GM19328 (cell line): Measurements from ENCODE around the gene DAAM1.
A peak's percentile ranks its signal among the peaks of the same experiment; 100 is the strongest.

Experiments used
- ATAC-seq: cut with Tn5 transposase; IDR thresholded peaks from one replicate; pipeline ENCODE4 v1.9.1; 2021; ENCODE audit warnings: mild to moderate bottlenecking, moderate library complexity; ENCODE audit not compliant: unreplicated experiment

The DAAM1 gene

GRCh38 chr14:59336098-59336497 lies 147.6 kb downstream of the DAAM1 start:
- ATAC-seq = no peak

- no peak for ATAC-seq
Observed at GRCh38 chr14:59336706-59337105, 148.2 kb downstream of the DAAM1 start.

DNA sequence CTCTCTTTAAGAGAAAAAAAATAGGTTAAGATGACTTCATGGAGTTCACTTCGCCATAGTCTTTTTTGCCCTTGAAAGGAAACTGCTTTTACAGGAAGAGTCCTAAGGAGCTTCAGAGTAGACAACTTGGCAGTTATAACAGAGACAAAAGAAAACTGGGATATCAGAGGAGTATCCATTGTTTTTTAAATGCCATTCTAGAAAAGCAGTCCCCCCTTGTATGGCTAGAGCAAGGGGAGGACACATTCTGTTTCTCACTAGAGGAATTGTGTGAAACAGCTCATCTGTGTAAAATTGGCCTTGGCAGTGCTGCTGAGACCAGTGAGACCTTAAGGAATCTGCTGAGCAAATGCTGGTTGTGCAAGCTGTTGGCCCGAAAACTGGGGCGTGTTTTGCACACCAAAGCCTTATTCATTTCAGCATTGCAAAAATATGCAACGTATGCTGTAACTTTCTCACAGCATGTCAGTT lies 148.7 kb downstream of the DAAM1 start:
- no peak for ATAC-seq

- ATAC-seq = no peak
Observed at GRCh38 chr14:59338761-59339160, 150.3 kb downstream of the DAAM1 start.

- no peak for ATAC-seq
Observed at GRCh38 chr14:59339524-59340330, 151.3 kb downstream of the DAAM1 start.

GRCh38 chr14:59341858-59342477 lies 153.5 kb downstream of the DAAM1 start:
- ATAC-seq = no peak

- ATAC-seq = no peak
Observed at GRCh38 chr14:59342516-59343484, 154.3 kb downstream of the DAAM1 start.

DNA sequence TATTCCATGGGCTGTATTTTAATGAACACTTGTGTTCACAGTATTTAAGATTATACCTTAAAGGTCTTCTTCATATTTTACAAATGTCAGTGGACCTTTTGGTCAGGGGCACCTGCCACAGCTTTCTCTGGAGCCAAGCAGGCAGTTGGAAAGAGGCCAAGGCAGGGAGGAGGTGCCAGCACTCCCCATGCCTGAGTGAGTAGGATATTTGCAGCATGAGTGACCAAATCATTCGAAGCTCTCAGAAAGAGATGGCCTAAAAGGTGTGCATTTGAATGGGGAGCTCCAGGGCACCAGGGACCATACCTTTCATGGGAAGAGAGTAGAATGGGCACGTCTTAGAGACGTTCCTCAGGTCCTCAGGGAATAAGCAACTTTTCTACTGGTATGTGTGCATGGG lies 155.1 kb downstream of the DAAM1 start:
- ATAC-seq = no peak

- ATAC-seq = no peak
Observed at GRCh38 chr14:59344016-59344415, 155.5 kb downstream of the DAAM1 start.

GRCh38 chr14:59344691-59345455 lies 156.4 kb downstream of the DAAM1 start:
- no peak for ATAC-seq

DNA sequence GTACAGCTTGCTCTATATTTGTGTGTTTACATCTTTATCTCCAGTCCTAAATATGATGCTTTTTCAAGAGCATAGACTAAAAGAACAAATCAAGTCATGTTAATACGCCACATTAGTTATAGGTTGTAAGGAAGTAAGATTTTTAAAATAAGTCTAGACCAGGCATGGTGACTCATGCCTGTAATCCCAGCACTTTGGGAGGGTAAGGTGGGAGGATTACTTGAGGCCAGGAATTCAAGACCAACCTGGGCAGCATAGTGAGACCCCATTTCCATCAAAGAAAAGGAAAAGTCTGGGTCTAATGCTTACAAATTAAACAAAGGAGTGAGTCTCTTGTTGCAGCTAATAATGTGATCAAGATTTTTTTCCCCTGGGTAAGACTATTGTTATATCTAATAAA lies 157.9 kb downstream of the DAAM1 start:
- ATAC-seq = no peak

- no peak for ATAC-seq
Observed at GRCh38 chr14:59346796-59347510, 158.5 kb downstream of the DAAM1 start.

DNA sequence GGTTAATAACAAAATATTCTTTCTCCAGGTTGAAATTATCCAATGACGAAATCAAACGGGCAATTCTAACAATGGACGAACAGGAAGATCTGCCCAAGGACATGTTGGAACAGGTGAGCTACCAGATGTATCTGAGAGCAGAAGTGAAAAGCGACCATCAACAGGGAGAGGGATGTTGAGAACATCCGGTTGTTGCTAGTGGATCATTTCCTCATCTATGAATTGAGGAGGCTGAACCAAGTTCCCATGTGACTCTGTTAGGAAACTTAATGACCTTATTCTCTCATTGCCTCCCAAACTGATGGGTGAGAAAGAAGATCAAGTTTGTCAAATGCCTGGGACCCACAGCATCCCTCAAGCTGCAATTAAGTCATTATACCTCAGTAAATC lies 159.0 kb downstream of the DAAM1 start:
- ATAC-seq = no peak

DNA sequence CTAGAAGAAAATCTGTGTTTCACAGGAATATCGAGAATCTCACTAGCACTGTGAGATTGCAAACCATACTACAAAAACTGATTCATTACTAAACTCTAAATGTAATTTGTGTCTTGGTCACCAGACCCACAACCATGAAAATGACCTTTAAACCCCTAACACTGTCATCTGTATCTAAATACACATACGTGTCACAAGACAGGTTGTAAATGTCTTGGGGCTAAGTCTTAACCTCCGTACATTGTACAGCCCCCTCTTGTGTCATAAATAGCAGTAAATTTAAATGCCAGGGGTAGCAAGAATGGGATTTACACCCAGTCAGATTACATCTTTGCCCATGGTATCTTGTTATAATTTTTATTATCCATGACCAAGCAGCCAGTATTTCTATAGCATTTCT lies 159.4 kb downstream of the DAAM1 start:
- ATAC-seq = no peak

GRCh38 chr14:59349258-59349701 lies 160.8 kb downstream of the DAAM1 start:
- ATAC-seq = no peak

DNA sequence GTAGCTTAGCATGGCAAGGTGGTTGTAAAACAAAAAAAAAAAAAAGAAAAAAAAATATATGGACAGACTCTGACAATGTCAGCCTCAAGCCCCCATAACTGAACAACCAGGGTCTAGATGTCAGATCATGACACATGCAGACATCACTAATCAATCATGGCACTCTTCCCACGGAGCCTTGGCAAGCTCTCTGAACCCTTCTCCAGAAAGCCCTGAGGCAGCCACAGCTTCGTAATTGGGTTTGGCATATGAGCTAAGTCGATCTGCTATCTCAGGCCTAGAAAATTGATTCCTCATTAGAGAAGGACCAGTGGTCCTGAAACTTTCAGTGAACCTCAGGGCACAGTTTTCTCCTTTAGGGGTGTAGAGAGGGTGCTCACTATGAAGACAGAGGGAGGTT lies 164.5 kb downstream of the DAAM1 start:
- ATAC-seq = no peak

GRCh38 chr14:59354666-59355065 lies 166.2 kb downstream of the DAAM1 start:
- ATAC-seq = no peak

DNA sequence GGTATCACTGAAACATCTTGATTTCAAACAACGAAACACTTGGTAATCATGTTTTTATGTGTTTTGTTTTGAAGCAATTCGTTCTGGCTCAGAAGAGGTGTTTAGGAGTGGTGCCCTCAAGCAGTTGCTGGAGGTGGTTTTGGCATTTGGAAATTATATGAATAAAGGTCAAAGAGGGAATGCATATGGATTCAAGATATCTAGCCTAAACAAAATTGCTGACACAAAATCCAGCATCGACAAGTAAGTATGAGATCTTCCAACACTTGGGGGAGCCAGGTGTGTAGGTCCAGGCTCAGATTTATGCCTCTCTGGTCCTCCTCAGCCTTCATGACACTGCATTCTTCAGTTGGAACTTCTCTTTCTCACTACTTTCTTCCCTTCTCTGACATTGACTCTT lies 166.6 kb downstream of the DAAM1 start:
- ATAC-seq = no peak

- ATAC-seq = peak; percentile 22
Observed at GRCh38 chr14:59356312-59356711, 167.8 kb downstream of the DAAM1 start.

- ATAC-seq = peak; percentile 87
Observed at GRCh38 chr14:59356767-59357166, 168.3 kb downstream of the DAAM1 start.
